Thyroid gland (tissue), 4 donors: ENCODE results near the gene KRT17. TPM values are rescaled to one million over a fixed set of nuclear protein-coding genes. Genes with fewer than 3 reads are reported as not detected.
"Not testable (repeated sequence)": the region's sequence is repeated elsewhere in the genome, so short reads cannot be mapped to it uniquely, and the experiment has no call there.

Experiments
- DNase-seq, 2 donors: peaks; one replicate each; pipeline ENCODE4 v3.0.0-alpha.2; 2019
- H3K27ac ChIP-seq, 3 donors: fragments of 200-600 bp; sonication (generic); 1 replicate in 2 of 3; 2 replicates in 1 of 3; pipeline ENCODE4 v1.5.1; 2016 to 2019; ENCODE audit warnings: mild to moderate bottlenecking in 1 of 3, moderate library complexity in 1 of 3
- H3K27me3 ChIP-seq: fragments of 200-600 bp; sonication (generic); one replicate; pipeline ENCODE4 v1.5.1; 2019
- H3K36me3 ChIP-seq, 2 donors: fragments of 200-600 bp; sonication (generic); one replicate each; pipeline ENCODE4 v1.5.1; 2016 to 2019
- H3K4me1 ChIP-seq, 2 donors: fragments of 200-600 bp; sonication (generic); one replicate each; pipeline ENCODE4 v1.5.1; 2017 to 2019
- H3K4me3 ChIP-seq, 3 donors: fragments of 200-600 bp; sonication (generic); replicated peaks in 1 of 3; 1 replicate in 2 of 3; 2 replicates in 1 of 3; pipeline ENCODE4 v1.5.1; 2016; ENCODE audit warnings: mild to moderate bottlenecking in 1 of 3
- H3K9me3 ChIP-seq: fragments of 200-600 bp; sonication (generic); one replicate; pipeline ENCODE4 v1.5.1; 2017
- CTCF ChIP-seq, 6 experiments: fragments of 200-600 bp in 3 of 6; fragments of 450-650 bp in 3 of 6; sonication (generic) in 3 of 6; IDR thresholded peaks; one replicate each; pipeline ENCODE4 v1.5.1; 2016 to 2019; ENCODE audit warnings: antibody characterized with exemption in 6 of 6, mild to moderate bottlenecking in 2 of 6, inconsistent platforms in 1 of 6, moderate library complexity in 1 of 6
- POLR2A ChIP-seq, 2 donors: fragments of 450-650 bp; IDR thresholded peaks; one replicate each; pipeline ENCODE4 v1.6.1; 2017; ENCODE audit warnings: antibody characterized with exemption in 2 of 2, mild to moderate bottlenecking in 2 of 2, moderate library complexity in 1 of 2
- WGBS, 2 donors: methylation state at CpG; one replicate each; pipeline ENCODE4 v1.1.5; 2017; 5-methylcytosine and 5-hydroxymethylcytosine counted together
- intact Hi-C: fragments of 100-400 bp; cut with DNase I; formaldehyde crosslinking; loops from one replicate; pipeline ENCODE4 v1.15.1; 2023
- total RNA-seq, 4 donors: library from RNA; depleted of rRNA; stranded (reverse); fragments of >200 nt; gene quantifications; one replicate each; pipeline ENCODE4 v1.2.3, GENCODE V29; 2016

KRT17 gene
- total RNA-seq, 4 donors from 2014 or later: 0.56 TPM; not detected in 3

- H3K27ac ChIP-seq: no peak overlapping the region
- H3K4me3 ChIP-seq: no peak overlapping the region
- 85% methylated on average over 2 to 6 of the region's 8 CpGs for WGBS, 2 donors
- TF ChIP-seq CTCF (IDR thresholded peaks at IDR 0.05): no peak
- TF ChIP-seq POLR2A (IDR thresholded peaks at IDR 0.05): no peak
- H3K9me3 ChIP-seq: no peaks in the 10 kb centered on the region
- H3K27me3 ChIP-seq: no peaks in the 10 kb centered on the region
- intact Hi-C loops: no loop called here
- DNase-seq: no peak
- no peaks in the 10 kb centered on the region for H3K36me3 ChIP-seq
- no peaks in the 10 kb centered on the region for H3K4me1 ChIP-seq
These were observed 36.1 kb downstream of the KRT17 start for GRCh38 chr17:41588126-41588810.

GRCh38 chr17:41586863-41587495, 37.4 kb downstream of the KRT17 start, which contains the start of gene KRT14:
KRT14 (minus strand) TSS chr17:41586895; CDS start chr17:41586834, 61 bp downstream.
- intact Hi-C loops: no loop called here
- TF ChIP-seq POLR2A (IDR thresholded peaks at IDR 0.05) (no peak), CTCF (IDR thresholded peaks at IDR 0.05) (no peak)
- H3K27ac ChIP-seq: no peak within 1 kb of the TSS
- 79 to 81% methylated on average over 12 to 13 of the region's 15 CpGs for WGBS, 2 donors
- no peaks in the 10 kb centered on the region for H3K4me1 ChIP-seq
- no peaks in the 10 kb centered on the region for H3K9me3 ChIP-seq
- H3K36me3 ChIP-seq: no peaks in the 10 kb centered on the region
- H3K27me3 ChIP-seq: no peaks in the 10 kb centered on the region
- H3K4me3 ChIP-seq: no peak within 1 kb of the TSS
- DNase-seq: no peak

- 74 to 93% methylated on average over 4 to 5 of the region's 5 CpGs for WGBS, 2 donors
These were observed 38.9 kb downstream of the KRT17 start for GRCh38 chr17:41585301-41586056.

GRCh38 chr17:41584331-41584927, 39.9 kb downstream of the KRT17 start:
- H3K27me3 ChIP-seq, H3K9me3 ChIP-seq, intact Hi-C loops, H3K36me3 ChIP-seq, DNase-seq, H3K4me1 ChIP-seq, H3K27ac ChIP-seq, H3K4me3 ChIP-seq: not testable (repeated sequence)
- 84 to 86% methylated on average over 7 to 8 of the region's 8 CpGs for WGBS, 2 donors

More at GRCh38 chr17:41585301-41586056, 38.9 kb downstream of the KRT17 start:
- H3K27me3 ChIP-seq: no peaks in the 10 kb centered on the region
- H3K4me1 ChIP-seq: no peaks in the 10 kb centered on the region
- H3K9me3 ChIP-seq: no peaks in the 10 kb centered on the region
- no peak for DNase-seq
- no peak overlapping the region for H3K4me3 ChIP-seq
- no peak overlapping the region for H3K27ac ChIP-seq
- TF ChIP-seq POLR2A (IDR thresholded peaks at IDR 0.05) (no peak), CTCF (IDR thresholded peaks at IDR 0.05) (no peak)
- intact Hi-C loops: no loop called here
- no peaks in the 10 kb centered on the region for H3K36me3 ChIP-seq
